CD4-positive, alpha-beta T cell treated with Interleukin-21 for 1 hour (primary cell): ENCODE measurements around the gene ATXN2.
"Not testable (repeated sequence)": the region's sequence is repeated elsewhere in the genome, so short reads cannot be mapped to it uniquely, and the experiment has no call there.

Experiments used
- DNase-seq: peaks from one replicate; pipeline ENCODE4 v3.0.0-alpha.2; 2020

The ATXN2 gene

DNA sequence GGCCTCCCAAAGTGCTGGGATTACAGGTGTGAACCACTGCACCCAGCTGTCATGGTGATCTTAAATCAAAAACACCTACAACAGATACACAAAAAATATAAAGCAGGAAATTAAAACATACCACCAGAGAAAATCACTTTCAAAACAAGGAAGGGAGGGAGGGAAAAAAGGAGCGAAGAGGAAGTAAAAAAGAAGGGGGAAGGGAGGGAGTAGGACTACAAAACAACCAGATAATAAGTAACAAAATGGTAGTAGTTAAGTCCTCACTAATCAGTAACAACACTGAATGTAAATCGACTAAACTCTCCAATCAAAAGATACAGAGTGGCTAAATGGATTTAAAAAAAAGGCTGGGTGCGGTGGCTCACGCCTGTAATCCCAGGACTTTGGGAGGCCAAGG is 104.4 kb downstream of the ATXN2 start:
- no peak for DNase-seq

DNA sequence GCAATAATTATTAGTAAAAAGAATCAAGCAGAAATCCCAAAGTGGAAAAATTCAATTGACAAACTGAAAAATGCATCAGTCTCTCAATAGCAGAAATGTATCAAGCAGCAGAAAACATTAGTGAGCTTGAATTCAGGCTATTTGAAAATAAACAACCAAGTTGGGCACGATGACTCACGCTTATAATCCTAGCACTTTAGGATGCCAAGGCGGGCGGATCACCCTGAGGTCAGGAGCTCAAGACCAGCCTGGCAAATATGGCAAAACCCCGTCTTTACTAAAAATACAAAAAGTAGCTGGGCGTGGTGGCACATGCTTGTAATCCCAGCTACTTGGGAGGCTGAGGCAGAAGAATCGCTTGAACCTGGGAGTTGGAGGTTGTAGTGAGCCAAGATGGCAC is 106.1 kb downstream of the ATXN2 start:
- not testable (repeated sequence) for DNase-seq

DNA sequence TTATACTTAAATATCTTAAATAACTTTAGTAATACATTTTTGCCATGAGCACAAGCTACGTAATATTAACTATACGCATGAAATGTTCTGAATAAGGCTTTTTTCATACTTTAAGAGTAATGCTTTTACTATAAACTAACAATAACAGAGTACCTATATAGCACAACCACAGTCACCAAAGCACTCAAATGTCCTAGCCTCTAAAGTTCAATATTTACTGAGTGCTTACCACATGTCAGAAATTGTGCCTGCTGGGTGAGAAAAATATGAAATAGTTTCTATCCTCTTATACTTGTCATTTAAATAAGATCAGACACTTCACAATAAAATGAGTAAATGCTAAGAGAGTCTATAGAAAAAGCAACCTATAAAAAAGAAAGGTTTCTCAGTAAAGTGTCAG is 110.3 kb downstream of the ATXN2 start:
- DNase-seq, result no peak

DNA sequence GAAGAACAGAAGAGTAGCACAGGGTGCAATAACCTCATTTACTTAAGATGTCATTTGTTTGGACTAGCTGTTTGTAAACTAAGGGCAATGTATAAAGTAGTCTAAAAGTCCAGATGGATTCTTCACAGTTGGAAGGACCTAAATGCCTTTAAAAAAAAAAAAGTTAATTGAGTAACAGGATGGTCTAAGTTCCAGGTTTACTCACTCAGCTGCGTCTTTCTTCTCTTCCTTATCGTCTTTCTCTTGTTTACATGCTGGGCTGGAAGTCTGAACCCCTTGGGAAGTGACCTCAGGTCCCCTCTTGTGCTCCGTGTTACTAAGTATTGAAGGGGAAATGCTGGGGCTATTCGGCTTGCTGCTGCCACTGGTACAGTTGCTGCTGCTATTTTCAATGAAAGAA is 110.8 kb downstream of the ATXN2 start:
- no peak for DNase-seq

DNA sequence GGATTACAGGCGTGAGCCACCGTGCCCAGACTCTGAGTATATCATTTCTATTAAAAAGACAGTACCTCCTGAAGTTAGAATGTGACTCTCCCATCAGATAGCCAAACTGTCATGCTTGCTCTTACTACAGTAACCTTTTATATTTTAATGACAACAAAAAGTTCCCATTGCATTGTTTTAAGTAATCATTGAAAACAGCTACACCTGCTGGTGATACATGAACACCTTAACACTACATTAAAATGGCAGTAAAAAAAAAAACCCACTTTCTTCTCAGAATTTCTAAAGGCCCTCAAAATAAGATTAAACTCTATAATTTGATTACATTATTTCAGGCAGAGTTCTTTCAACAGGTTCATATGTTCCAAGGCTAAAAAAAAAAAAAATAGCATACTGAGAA is 116.7 kb downstream of the ATXN2 start:
- DNase-seq, result peak; percentile 13

DNA sequence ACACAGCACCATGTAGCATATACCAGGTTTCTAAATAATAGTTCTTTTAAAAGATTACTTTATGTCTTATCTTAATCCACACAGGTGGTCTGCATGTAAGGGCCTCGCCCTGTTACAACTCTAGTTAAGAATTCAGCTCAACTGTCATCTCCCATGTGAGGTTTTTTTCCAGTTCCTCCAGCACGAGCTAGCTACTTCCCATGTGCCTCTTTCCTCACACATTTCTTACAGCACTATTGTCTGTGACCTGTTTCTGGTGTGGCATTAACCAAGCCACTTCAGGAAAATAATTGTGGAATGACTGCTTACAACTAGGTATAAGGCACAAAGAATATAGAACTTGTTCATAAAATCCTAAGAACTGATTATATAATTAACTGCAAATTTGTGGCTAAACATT is 127.9 kb downstream of the ATXN2 start:
- DNase-seq, result no peak

DNA sequence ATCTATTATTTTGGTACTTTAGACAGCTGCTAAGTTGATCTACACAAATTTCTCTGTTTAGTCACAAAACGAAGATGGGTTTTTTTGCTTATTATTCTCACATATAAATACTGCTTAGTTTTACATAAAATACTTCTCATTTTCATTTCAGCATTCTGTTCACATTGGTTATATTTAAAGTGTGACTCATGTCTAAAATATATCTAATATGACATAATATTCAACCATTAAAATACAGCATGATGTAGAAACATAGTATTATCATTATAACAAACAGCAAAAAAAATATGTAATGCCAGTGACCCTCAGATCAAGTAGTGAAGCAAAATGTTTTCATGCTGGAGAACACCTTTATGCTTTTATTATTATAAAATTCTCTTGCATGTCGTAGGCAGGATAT is 129.7 kb downstream of the ATXN2 start:
- no peak for DNase-seq

DNA sequence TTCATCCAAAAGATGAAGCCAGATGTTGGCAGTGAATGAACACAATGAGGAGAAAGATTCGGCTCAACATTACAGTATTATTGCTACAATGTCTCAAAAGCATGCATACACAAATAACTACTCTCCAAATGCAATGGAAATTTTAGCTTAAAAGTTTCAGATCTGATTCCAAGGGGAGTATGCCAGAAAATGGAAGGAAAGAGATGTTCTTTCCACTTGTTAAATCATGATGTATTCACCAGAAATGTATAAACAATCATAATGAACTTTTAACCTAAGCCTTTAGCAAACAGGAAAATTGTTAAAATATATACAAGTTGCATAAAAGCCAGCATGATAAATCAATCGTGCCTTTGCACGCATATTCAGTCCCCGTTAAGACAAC is 131.3 kb downstream of the ATXN2 start:
- DNase-seq, result no peak

DNA sequence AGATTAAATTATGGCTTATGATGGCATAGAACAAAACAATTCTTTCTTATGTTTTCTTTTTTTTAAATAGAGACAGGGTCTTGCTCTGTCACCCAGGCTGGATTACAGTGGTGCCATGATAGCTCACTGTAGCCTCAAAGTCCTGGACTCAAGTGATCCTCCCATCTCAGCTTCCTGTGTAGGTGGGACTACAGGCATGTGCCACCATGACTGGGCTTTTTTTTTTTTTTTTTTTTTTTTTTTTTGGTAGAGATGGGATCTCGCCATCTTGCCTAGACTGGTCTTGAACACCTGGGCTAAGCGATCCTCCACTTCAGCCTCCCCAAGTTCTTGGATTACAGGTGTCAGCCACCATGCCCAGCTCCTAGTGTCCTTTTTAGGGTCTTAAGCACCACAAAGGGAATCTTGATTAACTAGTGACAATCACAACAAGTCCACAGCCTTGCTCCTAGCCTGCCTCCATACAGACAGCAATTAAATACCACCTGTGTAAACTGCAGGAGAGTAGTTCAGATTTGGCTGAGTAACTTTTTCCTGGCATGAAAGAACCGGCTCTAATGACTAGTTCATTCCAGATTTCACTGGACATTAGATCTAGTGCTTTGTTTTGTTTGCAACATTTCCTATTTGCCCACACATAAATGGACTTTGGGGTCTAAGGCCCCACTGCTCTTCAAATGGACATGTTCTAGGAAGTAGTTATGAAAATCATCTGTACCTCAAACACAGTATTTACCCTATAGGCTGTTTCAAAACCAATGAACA is 131.8 kb downstream of the ATXN2 start:
- no peak for DNase-seq

DNA sequence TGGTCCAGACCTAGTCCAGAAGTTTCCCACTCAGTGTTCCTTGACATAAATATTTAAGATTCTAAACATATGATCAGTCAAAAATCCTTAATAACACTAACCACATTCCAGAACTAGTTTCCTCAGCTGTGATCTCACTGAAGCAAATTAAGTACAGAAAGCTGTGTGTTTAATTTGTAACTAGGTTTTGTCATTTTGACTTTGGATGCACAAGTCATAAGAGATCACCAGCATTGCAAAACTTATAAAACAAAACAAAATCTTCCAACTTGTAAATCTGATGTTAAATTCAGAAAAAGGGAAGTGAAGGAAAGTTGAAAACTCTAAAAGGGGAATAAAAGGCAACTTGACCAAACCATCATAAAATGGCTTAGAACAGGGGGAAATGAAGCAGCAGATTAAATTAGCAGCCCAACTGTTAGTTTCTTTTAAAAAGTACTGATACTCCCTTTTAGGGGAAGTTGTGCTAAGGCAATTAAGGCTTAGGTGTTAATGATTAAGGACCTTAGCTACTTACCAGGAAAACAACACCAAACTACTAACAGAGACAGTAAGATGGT is 136.8 kb downstream of the ATXN2 start:
- DNase-seq, result no peak

DNA sequence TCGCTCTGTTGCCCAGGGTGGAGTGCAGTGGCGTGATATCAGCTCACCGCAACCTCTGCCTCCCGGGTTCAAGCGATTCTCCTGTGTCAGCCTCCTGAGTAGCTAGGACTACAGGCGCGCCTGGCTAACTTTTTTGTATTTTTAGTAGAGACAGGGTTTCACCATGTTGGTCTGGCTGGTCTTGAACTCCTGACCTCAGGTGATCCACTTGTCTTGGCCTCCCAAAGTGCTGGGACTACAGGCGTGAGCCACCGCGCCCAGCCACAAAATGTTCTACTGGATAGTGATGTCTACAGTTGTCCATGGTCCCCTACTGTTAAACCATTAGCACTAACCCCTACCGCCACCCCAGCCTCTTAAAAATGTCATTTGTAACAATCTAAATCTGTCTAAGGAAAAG is 139.0 kb downstream of the ATXN2 start:
- not testable (repeated sequence) for DNase-seq

DNA sequence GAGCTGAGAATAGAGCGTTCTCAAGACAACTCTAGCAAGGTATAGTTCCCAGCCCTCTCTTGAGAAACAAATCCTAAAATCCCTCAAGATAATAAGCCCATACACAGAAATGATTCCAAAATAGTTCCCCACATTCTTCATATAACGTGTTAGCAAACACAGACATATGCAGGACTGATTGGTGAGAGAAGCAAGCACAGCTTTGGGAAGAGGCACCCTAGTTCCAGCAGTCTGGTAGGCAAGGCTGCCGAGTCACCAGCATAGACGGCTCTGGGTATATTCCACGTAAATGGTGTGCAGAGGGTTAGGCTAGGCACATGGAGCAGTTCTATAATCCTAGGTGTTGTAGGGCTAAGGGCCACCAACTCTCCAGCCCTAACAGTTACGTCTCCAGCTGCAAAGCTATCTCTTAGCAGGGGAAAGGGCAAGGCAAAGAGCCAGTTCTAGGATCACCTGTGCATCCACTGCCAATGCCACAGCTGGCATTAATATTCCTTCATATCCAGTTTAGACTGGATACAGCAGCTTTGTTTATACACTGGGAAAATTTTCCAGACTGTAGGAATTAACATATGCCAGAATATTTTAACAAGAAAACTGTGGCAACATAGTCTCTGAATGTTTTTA is 140.5 kb downstream of the ATXN2 start:
- no peak for DNase-seq

DNA sequence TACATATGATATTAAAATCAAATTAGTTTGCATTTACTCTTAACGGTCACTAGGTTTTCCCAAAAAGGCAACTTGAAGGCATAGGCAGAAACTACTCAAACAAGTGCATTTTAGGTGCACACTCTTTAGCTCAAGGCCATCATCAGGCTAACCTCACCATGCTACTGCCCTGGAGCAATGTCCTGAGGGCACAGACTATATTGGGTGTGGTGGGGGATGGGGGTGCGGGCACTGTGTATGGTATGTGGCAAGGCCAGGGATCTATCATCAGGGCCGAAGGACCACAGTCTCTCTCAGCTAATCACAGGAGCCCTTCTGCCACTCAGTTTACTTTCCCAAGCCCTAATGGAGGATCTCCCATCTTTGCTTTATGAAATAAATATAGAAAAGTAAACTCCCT is 141.5 kb downstream of the ATXN2 start:
- no peak for DNase-seq

DNA sequence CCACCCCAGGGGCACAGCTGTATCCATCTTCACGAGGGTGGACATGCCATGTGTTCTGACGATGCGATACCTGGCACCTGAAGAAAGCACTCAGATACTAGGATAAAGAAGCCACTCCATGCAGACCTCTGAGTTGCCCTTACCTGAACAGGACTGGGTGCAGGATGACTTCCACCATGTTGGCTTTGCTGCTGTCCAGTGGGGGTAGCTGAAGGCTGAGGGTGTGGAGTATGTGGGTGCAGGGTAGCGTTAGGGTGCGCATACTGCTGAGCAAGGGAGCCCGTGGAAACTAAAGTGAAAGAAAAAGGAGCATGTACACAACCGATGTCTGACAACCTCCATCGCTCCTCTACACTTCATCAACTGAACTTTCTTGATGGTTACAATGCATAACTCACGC is 142.0 kb downstream of the ATXN2 start:
- no peak for DNase-seq

DNA sequence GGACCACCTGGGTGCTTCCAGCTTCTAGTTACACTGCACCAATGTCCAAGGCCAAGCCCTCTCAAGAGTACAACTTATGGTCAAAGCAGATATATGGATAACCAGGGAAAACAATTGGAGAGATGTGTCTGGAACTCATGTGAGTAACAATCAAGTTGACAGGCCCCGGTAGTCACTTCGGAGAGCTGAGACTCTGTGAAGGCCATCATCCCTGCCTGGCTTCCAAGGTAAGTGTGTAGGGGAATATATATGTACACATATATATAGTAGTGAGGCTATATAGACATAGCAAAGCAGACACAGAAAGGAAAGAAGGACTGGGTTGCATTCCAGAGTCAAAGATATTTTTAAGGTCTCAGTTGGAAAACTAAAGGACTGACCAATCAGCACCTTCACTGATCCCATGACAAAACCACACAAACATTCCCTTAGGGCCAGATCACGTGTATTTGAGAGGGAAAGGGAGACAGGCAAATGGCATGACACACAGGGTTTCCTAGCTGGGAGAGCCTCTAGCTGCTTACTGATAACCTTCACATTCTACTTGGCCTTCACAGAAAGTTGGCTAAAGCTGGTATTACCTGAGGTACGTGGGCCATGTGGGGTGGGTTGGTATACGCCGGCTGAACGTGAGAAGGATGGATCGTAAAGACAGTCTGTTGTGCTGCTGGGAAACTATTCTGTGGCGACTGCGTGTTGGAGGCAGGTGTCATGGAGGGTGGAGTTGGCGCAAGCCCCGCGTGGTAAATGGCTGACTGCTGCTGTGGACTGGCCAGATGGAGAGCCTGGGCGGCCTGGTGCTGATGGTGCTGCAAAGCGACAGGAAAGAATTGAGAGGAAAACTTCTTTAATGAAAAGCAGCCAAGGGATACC is 143.4 kb downstream of the ATXN2 start:
- no peak for DNase-seq

DNA sequence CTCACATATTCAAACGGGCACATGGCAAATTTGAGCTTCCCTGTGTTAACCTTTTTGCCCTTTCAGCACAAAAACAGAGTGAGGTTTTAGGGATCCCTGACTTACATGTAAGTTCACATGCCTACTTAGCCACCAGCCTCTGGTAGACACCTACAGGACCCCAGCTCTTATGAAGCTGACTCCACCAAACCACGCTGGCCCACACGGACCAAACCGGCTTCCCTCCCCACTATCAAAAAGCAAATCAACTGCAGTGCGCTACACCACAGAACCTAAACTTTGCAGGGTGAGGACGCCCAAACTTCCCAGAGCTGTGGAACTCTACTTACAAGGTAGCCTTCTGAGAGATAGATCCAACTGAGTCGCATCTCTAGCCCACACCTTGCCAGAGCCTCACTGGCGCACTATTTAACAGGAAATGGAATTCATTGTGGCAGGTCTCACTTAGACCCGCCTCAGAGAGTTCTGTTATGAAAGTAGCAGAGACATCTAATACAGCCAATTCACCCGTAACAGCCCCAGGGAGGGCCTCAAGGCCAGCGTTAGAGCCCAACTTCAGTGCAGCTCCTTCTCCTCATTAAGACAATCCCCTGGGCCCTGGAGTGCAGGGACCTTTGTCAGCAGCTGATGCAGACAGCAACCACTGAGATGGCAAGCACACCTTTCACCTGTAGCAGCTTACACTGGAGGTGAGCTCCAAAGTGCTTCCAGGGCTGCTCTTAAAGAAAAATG is 144.2 kb downstream of the ATXN2 start:
- no peak for DNase-seq

DNA sequence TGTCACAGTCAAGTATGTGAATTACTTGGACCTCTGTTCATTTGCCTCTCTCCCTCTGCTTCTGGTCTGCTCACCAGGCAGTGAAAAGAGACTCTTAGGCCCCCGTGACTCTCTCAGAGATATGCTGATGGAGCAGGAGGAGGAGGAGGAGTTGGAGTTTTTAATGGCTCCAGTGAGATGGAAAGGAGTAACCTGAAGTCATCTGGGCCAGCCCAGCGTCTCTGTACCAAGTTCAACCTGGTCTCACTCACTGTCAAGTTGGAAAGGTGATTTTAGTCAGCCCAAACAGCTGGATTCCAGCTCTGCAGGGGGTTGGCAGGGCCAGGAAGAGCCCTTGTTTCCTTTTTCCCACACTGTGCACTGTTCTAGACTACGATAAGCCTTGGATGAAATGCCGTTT is 144.8 kb downstream of the ATXN2 start:
- no peak for DNase-seq

DNA sequence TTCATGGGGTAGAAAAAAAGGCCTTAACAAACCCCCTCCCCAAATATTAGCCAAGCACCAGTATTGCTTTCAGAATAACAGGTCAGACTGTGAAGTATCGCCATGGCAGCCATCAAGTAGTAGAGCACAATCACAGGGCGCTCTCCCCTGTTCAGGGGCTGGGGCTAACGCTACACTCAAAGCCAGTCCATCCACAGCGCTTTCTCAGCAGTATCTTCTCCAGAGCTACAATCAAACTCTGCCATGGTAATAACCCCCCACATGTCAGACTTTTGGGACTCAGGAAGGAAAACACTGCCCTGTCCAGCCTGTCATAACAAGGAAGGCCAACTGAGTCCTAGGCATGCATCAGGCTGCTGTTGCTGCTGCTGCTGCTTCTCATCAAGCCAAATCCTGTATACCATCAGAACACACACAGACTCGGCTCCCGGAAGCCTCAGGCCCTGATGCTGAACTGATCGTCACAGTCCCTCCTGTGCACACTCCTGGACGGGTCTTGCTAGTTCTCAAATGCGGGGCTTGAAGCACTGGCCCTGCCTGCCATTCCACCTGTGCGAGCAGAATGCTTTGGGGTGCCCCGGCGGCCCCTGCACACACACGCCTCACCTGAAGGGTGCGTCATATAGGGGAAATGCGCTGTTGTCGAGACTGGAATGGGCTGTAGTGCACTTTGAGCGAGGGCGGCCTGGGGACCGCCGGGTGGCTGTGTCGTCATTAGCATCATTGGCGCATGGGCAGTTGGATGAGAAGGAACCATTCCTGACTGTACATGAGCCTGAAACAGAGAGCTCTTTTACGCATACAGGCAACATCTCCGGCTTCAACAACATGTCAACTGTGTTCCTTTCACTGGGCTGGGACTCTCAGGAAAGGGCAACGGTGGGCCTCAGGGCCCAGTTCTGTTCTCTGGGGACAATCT is 145.8 kb downstream of the ATXN2 start:
- no peak for DNase-seq

DNA sequence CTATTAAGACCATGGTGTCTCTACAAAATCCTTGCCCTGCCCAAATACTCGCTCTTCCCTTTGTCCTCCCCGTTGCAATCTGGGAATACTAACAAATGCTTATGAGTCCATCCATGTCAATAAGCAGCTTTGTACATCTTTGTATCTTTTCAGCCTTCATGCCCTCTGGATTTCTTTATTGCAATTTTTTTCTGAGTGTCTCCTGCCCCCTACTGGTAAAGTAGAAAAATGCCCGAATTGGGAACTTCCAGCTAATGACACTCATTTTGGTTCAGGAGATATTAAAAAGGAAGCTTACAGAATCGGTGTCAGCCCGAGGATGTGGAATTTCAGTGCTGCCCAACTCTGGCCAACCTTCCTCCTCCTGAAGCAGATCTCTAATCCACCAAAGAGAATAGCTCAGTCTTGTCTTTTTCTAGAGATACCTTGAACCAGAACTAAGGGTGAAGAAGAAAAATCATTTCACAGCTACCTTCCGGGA is 147.4 kb downstream of the ATXN2 start:
- DNase-seq, result peak; percentile 83

DNA sequence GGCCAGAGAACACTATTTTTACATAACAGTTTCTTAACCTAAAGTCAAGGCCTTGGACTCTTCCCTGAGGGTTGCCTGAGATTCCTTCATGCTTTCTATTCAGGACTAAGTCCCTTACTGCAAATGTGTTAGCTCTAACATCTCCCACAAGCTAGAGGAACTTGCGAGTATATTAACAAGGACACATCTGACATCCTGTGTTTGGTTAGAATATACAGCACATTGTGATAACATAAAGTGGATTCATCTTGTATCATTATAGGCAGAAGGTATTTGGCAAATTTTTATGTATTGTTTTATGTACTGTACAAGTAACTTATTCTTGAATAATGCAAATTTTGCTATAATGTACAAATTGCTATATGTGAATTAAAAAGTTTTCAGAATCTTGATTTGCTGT is 147.9 kb downstream of the ATXN2 start:
- DNase-seq, result no peak

DNA sequence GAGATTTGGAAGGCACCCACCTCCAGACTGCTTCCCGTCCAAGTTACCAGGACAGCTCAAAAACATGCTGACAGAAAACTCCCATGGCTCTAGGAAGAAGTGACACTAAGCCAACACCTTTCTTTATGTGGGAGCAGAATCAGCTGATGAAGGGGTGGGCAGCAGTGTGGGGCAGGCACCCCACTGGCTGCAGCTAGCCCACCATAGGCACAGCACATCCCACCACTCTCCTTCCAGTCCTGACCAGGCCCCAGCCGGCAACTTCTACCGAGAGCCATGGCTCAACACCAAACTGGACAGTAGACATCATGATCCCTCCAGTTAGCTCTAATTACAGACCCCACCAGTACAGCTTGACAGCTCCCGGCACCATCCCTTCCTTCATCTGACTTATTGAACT is 148.4 kb downstream of the ATXN2 start:
- DNase-seq, result no peak
